PFSK-1 (cell line): Measurements from ENCODE around the gene TULP3.

ENCODE experiments used
- FOXP2 ChIP-seq: optimal IDR thresholded peaks from 2 replicates; pipeline ENCODE3; 2011; ENCODE audit warnings: borderline replicate concordance, control low read depth, inconsistent platforms; ENCODE audit not compliant: insufficient read depth; ENCODE audit errors: extremely low read length, extremely low read depth
- POLR2AphosphoS5 ChIP-seq: IDR thresholded peaks from 2 replicates; pipeline ENCODE4 v1.6.1; 2012; ENCODE audit warnings: low read depth, mild to moderate bottlenecking, control low read depth, low read length, moderate library complexity
- TF ChIP-seq, protein P1 (sequence below), 2 experiments: IDR thresholded peaks; 2 replicates each; pipeline versions ENCODE4 v1.6.1 to v1.8.0; 2011 to 2012; ENCODE audit warnings: low read depth in 2 of 2, low read length in 2 of 2, control low read depth in 1 of 2, inconsistent platforms in 1 of 2, mild to moderate bottlenecking in 1 of 2, moderate library complexity in 1 of 2; ENCODE audit not compliant: insufficient read depth in 1 of 2

DNA sequence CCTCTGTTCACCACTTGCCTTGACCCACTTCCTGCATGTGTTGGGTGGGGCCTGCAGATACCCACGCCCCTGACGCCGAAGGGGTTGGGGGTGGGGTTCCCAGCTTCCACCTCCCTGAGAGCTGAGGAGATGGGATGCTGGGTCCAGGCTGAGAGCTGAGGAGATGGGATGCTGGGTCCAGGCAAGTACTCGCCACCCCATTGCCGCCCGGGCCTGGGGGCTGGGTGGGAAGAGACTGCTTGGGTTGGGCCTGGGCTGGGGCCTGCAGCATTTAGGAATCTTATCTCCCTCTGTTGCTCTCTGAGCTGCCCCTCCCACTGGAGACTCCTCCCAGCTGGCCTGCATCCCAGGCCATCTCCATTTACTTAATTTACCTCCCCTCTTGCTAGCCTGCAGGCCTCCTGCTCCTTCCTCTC lies 85.9 kb downstream of the TULP3 start:
- TF ChIP-seq FOXP2, result no peak
- no peak for TF ChIP-seq POLR2AphosphoS5
- TF ChIP-seq, protein P1, sequence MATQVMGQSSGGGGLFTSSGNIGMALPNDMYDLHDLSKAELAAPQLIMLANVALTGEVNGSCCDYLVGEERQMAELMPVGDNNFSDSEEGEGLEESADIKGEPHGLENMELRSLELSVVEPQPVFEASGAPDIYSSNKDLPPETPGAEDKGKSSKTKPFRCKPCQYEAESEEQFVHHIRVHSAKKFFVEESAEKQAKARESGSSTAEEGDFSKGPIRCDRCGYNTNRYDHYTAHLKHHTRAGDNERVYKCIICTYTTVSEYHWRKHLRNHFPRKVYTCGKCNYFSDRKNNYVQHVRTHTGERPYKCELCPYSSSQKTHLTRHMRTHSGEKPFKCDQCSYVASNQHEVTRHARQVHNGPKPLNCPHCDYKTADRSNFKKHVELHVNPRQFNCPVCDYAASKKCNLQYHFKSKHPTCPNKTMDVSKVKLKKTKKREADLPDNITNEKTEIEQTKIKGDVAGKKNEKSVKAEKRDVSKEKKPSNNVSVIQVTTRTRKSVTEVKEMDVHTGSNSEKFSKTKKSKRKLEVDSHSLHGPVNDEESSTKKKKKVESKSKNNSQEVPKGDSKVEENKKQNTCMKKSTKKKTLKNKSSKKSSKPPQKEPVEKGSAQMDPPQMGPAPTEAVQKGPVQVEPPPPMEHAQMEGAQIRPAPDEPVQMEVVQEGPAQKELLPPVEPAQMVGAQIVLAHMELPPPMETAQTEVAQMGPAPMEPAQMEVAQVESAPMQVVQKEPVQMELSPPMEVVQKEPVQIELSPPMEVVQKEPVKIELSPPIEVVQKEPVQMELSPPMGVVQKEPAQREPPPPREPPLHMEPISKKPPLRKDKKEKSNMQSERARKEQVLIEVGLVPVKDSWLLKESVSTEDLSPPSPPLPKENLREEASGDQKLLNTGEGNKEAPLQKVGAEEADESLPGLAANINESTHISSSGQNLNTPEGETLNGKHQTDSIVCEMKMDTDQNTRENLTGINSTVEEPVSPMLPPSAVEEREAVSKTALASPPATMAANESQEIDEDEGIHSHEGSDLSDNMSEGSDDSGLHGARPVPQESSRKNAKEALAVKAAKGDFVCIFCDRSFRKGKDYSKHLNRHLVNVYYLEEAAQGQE (IDR thresholded peaks at IDR 0.05; ENCODE audit: insufficient read depth in 1 of 2, low read depth in 2 of 2, low read length in 2 of 2), result no peak
